ENCODE results near the gene SLC16A12.

SLC16A12 gene

GRCh38 chr10:89574368-89574767 is 39.0 kb upstream of the SLC16A12 start:
- in situ Hi-C loops (cut with HindIII; ENCODE audit: low sequenced_read_pairs): no loop called here
- TF ChIP-seq CTCF (IDR thresholded peaks at IDR 0.05; ENCODE audit: low read depth, low read length, missing control alignments): no peak
- H3K4me3 ChIP-seq (ENCODE audit: low read depth, low read length): no peak overlapping the region
- no peak for DNase-seq (ENCODE audit: low read depth)

- no peak for DNase-seq (ENCODE audit: low read depth)
- H3K4me3 ChIP-seq (ENCODE audit: low read depth, low read length): no peak overlapping the region
- in situ Hi-C loops (cut with HindIII; ENCODE audit: low sequenced_read_pairs): no loop called here
- no peak for TF ChIP-seq CTCF (IDR thresholded peaks at IDR 0.05; ENCODE audit: low read depth, low read length, missing control alignments)
Observed at GRCh38 chr10:89567576-89568245, 32.3 kb upstream of the SLC16A12 start.

GRCh38 chr10:89566992-89567391 is 31.6 kb upstream of the SLC16A12 start:
- no peak for TF ChIP-seq CTCF (IDR thresholded peaks at IDR 0.05; ENCODE audit: low read depth, low read length, missing control alignments)
- in situ Hi-C loops (cut with HindIII; ENCODE audit: low sequenced_read_pairs): no loop called here
- no peak overlapping the region for H3K4me3 ChIP-seq (ENCODE audit: low read depth, low read length)
- no peak for DNase-seq (ENCODE audit: low read depth)

- in situ Hi-C loops (cut with HindIII; ENCODE audit: low sequenced_read_pairs): no loop called here
- H3K4me3 ChIP-seq (ENCODE audit: low read depth, low read length): no peak overlapping the region
- DNase-seq (ENCODE audit: low read depth): no peak
- TF ChIP-seq CTCF (IDR thresholded peaks at IDR 0.05; ENCODE audit: low read depth, low read length, missing control alignments): no peak
Observed at GRCh38 chr10:89566095-89566950, 30.9 kb upstream of the SLC16A12 start.

GRCh38 chr10:89565180-89565579 is 29.8 kb upstream of the SLC16A12 start:
- no peak overlapping the region for H3K4me3 ChIP-seq (ENCODE audit: low read depth, low read length)
- in situ Hi-C loops (cut with HindIII; ENCODE audit: low sequenced_read_pairs): no loop called here
- no peak for TF ChIP-seq CTCF (IDR thresholded peaks at IDR 0.05; ENCODE audit: low read depth, low read length, missing control alignments)
- DNase-seq (ENCODE audit: low read depth): no peak

DNA sequence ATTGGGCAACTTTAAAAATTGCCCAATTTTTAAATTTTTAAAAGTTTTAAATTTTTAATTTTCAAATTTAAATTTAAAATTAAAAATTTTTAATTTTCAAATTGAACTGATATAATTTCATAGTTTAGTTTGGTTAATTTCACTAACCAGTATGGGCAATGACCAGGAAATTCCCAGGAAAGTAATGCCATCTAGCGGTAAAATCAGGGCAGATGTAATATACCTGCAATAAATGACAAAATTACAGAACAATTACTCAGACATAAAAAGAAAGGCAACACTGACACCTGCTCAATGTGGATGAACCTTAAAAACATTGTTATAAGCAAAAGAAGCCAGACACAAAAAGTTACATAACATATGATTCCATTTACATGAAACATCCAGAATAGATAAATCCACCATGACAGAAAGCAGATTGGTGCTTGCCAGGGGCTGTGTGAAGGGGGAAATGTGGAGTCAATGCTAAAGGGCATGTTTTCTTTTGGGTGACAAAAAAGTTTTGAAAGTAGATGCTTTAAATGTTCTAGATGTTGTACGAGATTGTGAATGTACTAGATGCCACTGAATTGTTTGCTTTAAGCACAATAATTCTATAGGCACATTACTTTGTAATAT is 28.6 kb upstream of the SLC16A12 start:
- DNase-seq (ENCODE audit: low read depth): peak; percentile 32
- no peak overlapping the region for H3K4me3 ChIP-seq (ENCODE audit: low read depth, low read length)
- in situ Hi-C loops (cut with HindIII; ENCODE audit: low sequenced_read_pairs): no loop called here
- TF ChIP-seq CTCF (IDR thresholded peaks at IDR 0.05; ENCODE audit: low read depth, low read length, missing control alignments): peak; percentile 60

Data from astrocyte of the cerebellum (primary cell).